ENCODE measurements around the gene TF. TPM values are rescaled to one million over a fixed set of nuclear protein-coding genes. Genes with fewer than 3 reads are reported as not detected.

The TF gene
- total RNA-seq, 4 donors from 2014 or later: 0.15 to 4.2 (median 1.2) TPM

DNA sequence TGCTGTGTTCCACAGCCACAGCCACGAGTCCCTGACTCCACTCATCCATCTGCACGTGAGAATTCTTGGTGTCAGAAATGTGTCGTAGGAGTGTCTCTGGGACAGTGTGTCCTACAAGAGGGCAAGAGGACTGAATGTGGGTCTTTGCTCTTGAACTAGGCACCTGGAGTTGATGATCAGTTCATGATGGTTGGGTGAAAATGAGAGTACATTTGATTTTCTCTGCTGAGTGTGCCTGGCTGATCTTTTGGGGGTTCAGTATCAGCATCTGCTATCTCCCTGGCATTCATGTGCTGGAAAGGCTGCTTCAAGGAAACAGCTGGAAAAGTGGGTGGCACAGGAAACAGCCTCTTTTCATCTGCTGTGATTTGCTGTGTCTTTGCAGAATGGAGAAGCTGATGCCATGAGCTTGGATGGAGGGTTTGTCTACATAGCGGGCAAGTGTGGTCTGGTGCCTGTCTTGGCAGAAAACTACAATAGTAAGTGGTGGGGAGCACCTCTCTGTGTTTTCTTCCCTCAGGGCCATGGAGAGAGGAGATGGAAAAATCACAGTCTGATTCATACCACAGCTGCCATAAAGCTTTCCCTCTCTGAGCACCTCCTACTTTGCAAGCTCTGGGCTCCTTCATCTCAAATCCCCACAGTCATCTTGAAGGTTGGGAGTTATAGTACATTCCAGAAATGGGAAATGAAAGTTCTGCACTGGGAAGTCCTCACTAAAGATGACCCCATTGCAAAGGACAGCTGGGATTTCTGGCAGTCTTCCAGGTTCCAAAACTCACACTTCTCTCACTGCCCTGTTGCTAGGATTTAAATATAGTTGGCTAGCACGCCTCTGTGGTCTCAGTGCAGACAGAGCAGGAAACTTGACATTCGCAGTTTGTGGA, 17.8 kb downstream of the TF start:
- Histone ChIP-seq H3K4me1 (no peaks in the 10 kb centered on the region), H3K36me3 (no peaks in the 10 kb centered on the region), H3K27ac (no peak overlapping the region), H3K27me3 (no peaks in the 10 kb centered on the region), H3K9me3 (no peaks in the 10 kb centered on the region), H3K4me3 (replicated peaks in 1 of 3) (no peak overlapping the region)
- 64 to 70% methylated on average over 6 of the region's 6 CpGs for WGBS, 2 donors
- intact Hi-C loops (cut with DNase I): no loop called here
- no peak for DNase-seq
- TF ChIP-seq POLR2A (IDR thresholded peaks at IDR 0.05): no peak
- TF ChIP-seq, protein P1, sequence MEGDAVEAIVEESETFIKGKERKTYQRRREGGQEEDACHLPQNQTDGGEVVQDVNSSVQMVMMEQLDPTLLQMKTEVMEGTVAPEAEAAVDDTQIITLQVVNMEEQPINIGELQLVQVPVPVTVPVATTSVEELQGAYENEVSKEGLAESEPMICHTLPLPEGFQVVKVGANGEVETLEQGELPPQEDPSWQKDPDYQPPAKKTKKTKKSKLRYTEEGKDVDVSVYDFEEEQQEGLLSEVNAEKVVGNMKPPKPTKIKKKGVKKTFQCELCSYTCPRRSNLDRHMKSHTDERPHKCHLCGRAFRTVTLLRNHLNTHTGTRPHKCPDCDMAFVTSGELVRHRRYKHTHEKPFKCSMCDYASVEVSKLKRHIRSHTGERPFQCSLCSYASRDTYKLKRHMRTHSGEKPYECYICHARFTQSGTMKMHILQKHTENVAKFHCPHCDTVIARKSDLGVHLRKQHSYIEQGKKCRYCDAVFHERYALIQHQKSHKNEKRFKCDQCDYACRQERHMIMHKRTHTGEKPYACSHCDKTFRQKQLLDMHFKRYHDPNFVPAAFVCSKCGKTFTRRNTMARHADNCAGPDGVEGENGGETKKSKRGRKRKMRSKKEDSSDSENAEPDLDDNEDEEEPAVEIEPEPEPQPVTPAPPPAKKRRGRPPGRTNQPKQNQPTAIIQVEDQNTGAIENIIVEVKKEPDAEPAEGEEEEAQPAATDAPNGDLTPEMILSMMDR (IDR thresholded peaks at IDR 0.05): no peak

DNA sequence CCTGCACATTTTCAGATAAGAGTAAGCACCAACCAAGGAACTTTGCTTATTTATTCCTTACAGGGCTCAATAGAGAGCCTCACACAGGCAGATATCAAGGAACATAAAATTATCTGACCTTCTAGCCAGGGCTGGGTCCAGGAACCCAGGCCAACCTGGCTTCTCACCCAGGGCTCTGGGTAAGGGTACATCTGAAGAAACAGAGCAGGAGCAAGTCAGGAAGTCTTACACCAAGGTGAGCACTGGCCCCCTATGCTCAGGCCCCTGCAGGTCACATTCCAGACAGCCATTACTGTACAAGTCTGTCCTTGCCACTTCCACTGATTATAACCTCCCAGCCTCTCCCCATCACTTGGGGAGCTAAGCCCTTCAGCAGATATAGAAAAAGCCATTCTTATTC, 19.1 kb downstream of the TF start:
- Histone ChIP-seq H3K36me3 (no peaks in the 10 kb centered on the region), H3K4me1 (no peaks in the 10 kb centered on the region), H3K4me3 (replicated peaks in 1 of 3) (no peak overlapping the region), H3K9me3 (no peaks in the 10 kb centered on the region), H3K27ac (no peak overlapping the region), H3K27me3 (no peaks in the 10 kb centered on the region)
- intact Hi-C loops (cut with DNase I): no loop called here
- TF ChIP-seq POLR2A (IDR thresholded peaks at IDR 0.05): no peak
- TF ChIP-seq, protein P1 (IDR thresholded peaks at IDR 0.05): no peak
- DNase-seq: no peak

DNA sequence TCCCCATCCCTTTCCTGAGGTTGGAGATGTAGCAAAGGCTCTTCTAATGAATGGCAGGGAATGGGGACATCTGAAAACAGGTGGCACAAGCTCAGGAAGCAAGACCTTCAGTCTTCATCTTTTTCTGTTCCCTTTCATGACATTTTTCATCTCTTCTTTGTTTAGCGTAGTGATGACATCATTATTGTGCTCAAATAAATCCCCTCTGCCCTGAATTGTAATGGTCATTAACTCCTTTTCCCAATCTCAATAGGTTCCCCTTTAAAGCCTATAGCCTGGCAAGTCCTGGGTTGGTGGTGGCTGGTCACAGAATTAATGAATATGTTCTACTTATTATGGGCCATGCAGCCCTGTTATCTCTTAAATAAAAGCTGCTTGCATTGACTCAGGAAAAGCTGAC, 21.4 kb downstream of the TF start:
- 86 to 93% methylated on average over 1 of the region's 1 CpG for WGBS, 2 donors
- Histone ChIP-seq H3K36me3 (no peaks in the 10 kb centered on the region), H3K27ac (no peak overlapping the region), H3K9me3 (no peaks in the 10 kb centered on the region), H3K27me3 (no peaks in the 10 kb centered on the region), H3K4me1 (no peaks in the 10 kb centered on the region), H3K4me3 (replicated peaks in 1 of 3) (no peak overlapping the region)
- TF ChIP-seq, protein P1 (IDR thresholded peaks at IDR 0.05): no peak
- no peak for TF ChIP-seq POLR2A (IDR thresholded peaks at IDR 0.05)
- DNase-seq: no peak
- intact Hi-C loops (cut with DNase I): no loop called here

DNA sequence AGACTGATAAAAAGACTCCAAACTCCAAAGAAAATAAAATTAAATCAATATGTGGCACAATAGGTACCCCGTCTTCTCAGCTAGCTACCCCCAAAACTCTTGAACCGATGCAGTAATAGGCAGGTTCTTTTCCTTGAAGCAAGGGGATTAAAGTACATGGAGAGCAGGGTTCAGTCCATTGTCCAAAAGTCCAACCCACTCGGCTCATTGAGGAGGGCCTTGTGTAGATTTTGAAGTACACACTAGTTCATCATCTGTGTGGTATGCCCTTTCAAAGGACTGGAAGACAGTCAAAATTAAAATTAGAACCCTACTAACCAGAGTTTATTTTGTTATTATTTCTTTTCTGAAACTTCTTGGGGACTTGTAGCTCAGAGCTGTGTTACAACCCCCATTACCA, 23.3 kb downstream of the TF start:
- Histone ChIP-seq H3K4me1 (no peaks in the 10 kb centered on the region), H3K9me3 (no peaks in the 10 kb centered on the region), H3K4me3 (replicated peaks in 1 of 3) (no peak overlapping the region), H3K27me3 (no peaks in the 10 kb centered on the region), H3K36me3 (no peaks in the 10 kb centered on the region), H3K27ac (no peak overlapping the region)
- intact Hi-C loops (cut with DNase I): no loop called here
- WGBS, 2 donors: 85 to 90% methylated on average over 3 of the region's 3 CpGs
- no peak for DNase-seq
- TF ChIP-seq, protein P1 (IDR thresholded peaks at IDR 0.05): no peak
- no peak for TF ChIP-seq POLR2A (IDR thresholded peaks at IDR 0.05)

DNA sequence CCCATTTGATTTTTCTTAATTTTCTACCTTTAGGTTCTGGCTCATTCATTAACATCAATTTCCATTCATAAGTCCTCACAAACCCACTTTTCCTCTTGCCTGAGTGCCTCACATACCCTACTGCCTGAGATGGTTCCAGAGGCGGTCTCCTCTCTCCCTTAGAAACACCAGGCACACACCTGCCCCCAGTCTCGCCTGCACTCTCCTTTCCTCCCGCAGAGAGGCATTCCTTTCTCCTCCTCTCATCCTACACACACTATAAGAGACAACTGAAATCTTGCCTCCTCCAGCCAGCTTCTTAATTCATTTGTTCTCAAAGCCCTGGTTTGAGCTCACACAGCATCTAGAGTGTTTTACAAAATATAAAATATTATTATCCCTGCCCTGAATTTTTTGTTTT, 27.5 kb downstream of the TF start:
- DNase-seq: no peak
- no peaks in the 10 kb centered on the region for H3K36me3 ChIP-seq
- TF ChIP-seq POLR2A (IDR thresholded peaks at IDR 0.05): no peak
- TF ChIP-seq, protein P1 (IDR thresholded peaks at IDR 0.05): no peak
- no peaks in the 10 kb centered on the region for H3K27me3 ChIP-seq
- WGBS, 2 donors: 75 to 76% methylated on average over 3 of the region's 3 CpGs
- H3K4me1 ChIP-seq: no peaks in the 10 kb centered on the region
- no peaks in the 10 kb centered on the region for H3K9me3 ChIP-seq
- no peak overlapping the region for H3K27ac ChIP-seq
- intact Hi-C loops (cut with DNase I): no loop called here
- H3K4me3 ChIP-seq (replicated peaks in 1 of 3): no peak overlapping the region
